ENCODE measurements around the gene TMEM203.

DNA sequence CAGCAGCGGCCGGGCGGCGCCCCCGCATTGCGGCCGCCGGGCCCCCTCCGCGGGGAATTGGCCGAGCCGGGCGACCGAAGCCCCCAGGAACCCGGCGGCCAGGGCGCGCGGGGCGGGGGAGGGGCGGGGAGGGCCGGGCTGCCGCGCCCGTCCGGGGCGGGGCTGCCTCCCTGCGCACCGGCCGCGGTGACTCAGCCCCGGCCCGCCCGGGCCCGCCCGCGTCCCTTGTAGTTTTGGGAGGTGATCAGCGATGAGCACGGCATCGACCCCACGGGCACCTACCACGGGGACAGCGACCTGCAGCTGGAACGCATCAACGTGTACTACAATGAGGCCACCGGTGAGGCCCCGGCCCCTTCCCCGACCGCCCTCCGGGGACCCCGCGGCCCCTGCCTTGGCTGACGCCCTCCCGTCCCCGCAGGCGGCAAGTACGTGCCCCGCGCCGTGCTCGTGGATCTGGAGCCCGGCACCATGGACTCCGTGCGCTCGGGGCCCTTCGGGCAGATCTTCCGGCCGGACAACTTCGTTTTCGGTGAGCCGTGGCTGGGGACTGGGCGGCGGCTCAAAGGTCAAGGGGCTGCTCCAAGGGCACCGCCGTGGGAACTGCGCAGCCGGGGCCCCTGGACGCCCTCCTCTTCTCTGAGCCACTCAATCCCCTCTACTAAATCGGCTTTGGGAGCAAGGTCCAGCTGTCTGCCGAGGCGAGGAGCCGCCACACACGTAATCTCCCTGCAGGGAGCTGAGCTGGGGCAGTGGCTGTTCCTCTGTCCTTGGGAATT is 36.2 kb upstream of the TMEM203 start:
- TF ChIP-seq CTCF (IDR thresholded peaks at IDR 0.05): no peak
- TF ChIP-seq EP300 (IDR thresholded peaks at IDR 0.05): no peak
- peak in 1 of 2 donors; percentile 5 for TF ChIP-seq POLR2A (IDR thresholded peaks at IDR 0.05)

Data from tibial nerve (tissue), 4 donors.